ENCODE results near the gene CPED1.

- TF ChIP-seq, protein P1, sequence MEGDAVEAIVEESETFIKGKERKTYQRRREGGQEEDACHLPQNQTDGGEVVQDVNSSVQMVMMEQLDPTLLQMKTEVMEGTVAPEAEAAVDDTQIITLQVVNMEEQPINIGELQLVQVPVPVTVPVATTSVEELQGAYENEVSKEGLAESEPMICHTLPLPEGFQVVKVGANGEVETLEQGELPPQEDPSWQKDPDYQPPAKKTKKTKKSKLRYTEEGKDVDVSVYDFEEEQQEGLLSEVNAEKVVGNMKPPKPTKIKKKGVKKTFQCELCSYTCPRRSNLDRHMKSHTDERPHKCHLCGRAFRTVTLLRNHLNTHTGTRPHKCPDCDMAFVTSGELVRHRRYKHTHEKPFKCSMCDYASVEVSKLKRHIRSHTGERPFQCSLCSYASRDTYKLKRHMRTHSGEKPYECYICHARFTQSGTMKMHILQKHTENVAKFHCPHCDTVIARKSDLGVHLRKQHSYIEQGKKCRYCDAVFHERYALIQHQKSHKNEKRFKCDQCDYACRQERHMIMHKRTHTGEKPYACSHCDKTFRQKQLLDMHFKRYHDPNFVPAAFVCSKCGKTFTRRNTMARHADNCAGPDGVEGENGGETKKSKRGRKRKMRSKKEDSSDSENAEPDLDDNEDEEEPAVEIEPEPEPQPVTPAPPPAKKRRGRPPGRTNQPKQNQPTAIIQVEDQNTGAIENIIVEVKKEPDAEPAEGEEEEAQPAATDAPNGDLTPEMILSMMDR (IDR thresholded peaks at IDR 0.05): no peak
- TF ChIP-seq POLR2A (IDR thresholded peaks at IDR 0.05) (no peak), EP300 (IDR thresholded peaks at IDR 0.05) (no peak)
Measured at GRCh38 chr7:121073463-121074099, 85.1 kb downstream of the CPED1 start.

All from tibial nerve (tissue), 4 donors.